Measurements from ENCODE around the gene TMEM161A. TPM values are rescaled to one million over a fixed set of nuclear protein-coding genes. Genes with fewer than 3 reads are reported as not detected.
"Not testable (repeated sequence)": the region's sequence is repeated elsewhere in the genome, so short reads cannot be mapped to it uniquely, and the experiment has no call there.

Gene TMEM161A
- total RNA-seq, 1 experiment from 2014 or later: 46.0 TPM

- TF ChIP-seq ZNF671 (CRISPR knock-in tag; IDR thresholded peaks at IDR 0.05) (no peak), NR1H2 (CRISPR knock-in tag; IDR thresholded peaks at IDR 0.05) (no peak)
- ChIA-PET CTCF (interaction anchor here (0.6 kb wide), 1 partner anchor 8 kb away, joined by 3 read pairs; no protein-coding TSS in a partner anchor), POLR2A (no interaction called here)
- DNase-seq (ENCODE audit: low spot score) (no peak), ATAC-seq (no peak)
- H3K27me3 Mint-ChIP-seq (ENCODE audit: low read depth): peaks cover 47% of the 10 kb centered on the region
- peaks cover 4% of the 10 kb centered on the region; the same call in 1 of the 2 replicates for H3K9me3 Mint-ChIP-seq
- peak overlapping the region; percentile 96 for H3K4me3 Mint-ChIP-seq
- H3K27ac Mint-ChIP-seq: no peak overlapping the region; the same call in 1 of the 2 replicates
- peaks cover 18% of the 10 kb centered on the region for H3K4me1 Mint-ChIP-seq
- peaks cover 10% of the 10 kb centered on the region for H3K36me3 Mint-ChIP-seq
Measured at GRCh38 chr19:19137556-19138108, 646 bp downstream of the TMEM161A start.

GRCh38 chr19:19135713-19136112 is 2.6 kb downstream of the TMEM161A start:
- Mint-ChIP-seq H3K9me3 (peaks cover 12% of the 10 kb centered on the region), H3K36me3 (peaks cover 22% of the 10 kb centered on the region), H3K4me1 (peaks cover 18% of the 10 kb centered on the region), H3K27me3 (ENCODE audit: low read depth) (peaks cover 29% of the 10 kb centered on the region)
- H3K4me3 Mint-ChIP-seq; POLR2A ChIA-PET; H3K27ac Mint-ChIP-seq; ATAC-seq; DNase-seq (ENCODE audit: low spot score): not testable (repeated sequence)
- CTCF ChIA-PET: interaction anchor here (0.9 to 2.1 kb wide), 10 partner anchors 10 to 207 kb away, joined by 3 to 10 read pairs (median 5); no protein-coding TSS in a partner anchor

GRCh38 chr19:19134687-19135158 is 3.6 kb downstream of the TMEM161A start:
- ATAC-seq (peak; percentile 68), DNase-seq (ENCODE audit: low spot score) (peak; percentile 82)
- POLR2A ChIA-PET: no interaction called here
- TF ChIP-seq MAX (CRISPR knock-in tag; IDR thresholded peaks at IDR 0.05): peak; percentile 51; the same call in 1 of the 2 replicates
- 0 out of 2 replicates have a peak, but pooled peaks have one; percentile 15 for TF ChIP-seq NFYB (CRISPR knock-in tag; conservative IDR thresholded peaks at IDR 0.05; ENCODE audit: low read depth)
- TF ChIP-seq E2F5 (CRISPR knock-in tag; IDR thresholded peaks at IDR 0.05): peak; percentile 55; the same call in 1 of the 2 replicates
- peak; percentile 53; the same call in 1 of the 2 replicates for TF ChIP-seq FOXK1 (CRISPR knock-in tag; IDR thresholded peaks at IDR 0.05)
- peak; percentile 87 for TF ChIP-seq SP1 (CRISPR knock-in tag; conservative IDR thresholded peaks at IDR 0.05)
- TF ChIP-seq TEAD4 (CRISPR knock-in tag; IDR thresholded peaks at IDR 0.05): no peak
- H3K27ac Mint-ChIP-seq: no peak overlapping the region
- H3K4me3 Mint-ChIP-seq: peak overlapping the region; percentile 60
- H3K27me3 Mint-ChIP-seq (ENCODE audit: low read depth): peaks cover 20% of the 10 kb centered on the region
- peaks cover 12% of the 10 kb centered on the region for H3K9me3 Mint-ChIP-seq
- CTCF ChIA-PET: interaction anchor here (1.0 to 2.1 kb wide), 11 partner anchors 11 to 208 kb away, joined by 3 to 10 read pairs (median 5); no protein-coding TSS in a partner anchor
- H3K4me1 Mint-ChIP-seq: peaks cover 18% of the 10 kb centered on the region
- H3K36me3 Mint-ChIP-seq: peaks cover 27% of the 10 kb centered on the region

GRCh38 chr19:19133985-19134384 is 4.3 kb downstream of the TMEM161A start:
- POLR2A ChIA-PET: no interaction called here
- peaks cover 12% of the 10 kb centered on the region for H3K9me3 Mint-ChIP-seq
- H3K36me3 Mint-ChIP-seq: peaks cover 27% of the 10 kb centered on the region
- CTCF ChIA-PET: interaction anchor here (1.3 to 1.8 kb wide), 4 partner anchors 14 to 71 kb away, joined by 3 to 8 read pairs (median 4); no protein-coding TSS in a partner anchor
- ATAC-seq (no peak), DNase-seq (ENCODE audit: low spot score) (no peak)
- H3K27ac Mint-ChIP-seq: no peak overlapping the region
- peaks cover 19% of the 10 kb centered on the region for H3K27me3 Mint-ChIP-seq (ENCODE audit: low read depth)
- peaks cover 18% of the 10 kb centered on the region for H3K4me1 Mint-ChIP-seq
- TF ChIP-seq STAT6 (CRISPR knock-in tag; conservative IDR thresholded peaks at IDR 0.05; ENCODE audit: low read depth) (no peak), NFYB (CRISPR knock-in tag; conservative IDR thresholded peaks at IDR 0.05; ENCODE audit: low read depth) (no peak), GRHL2 (CRISPR knock-in tag; IDR thresholded peaks at IDR 0.05; ENCODE audit: insufficient replicate concordance, severe bottlenecking) (no peak), CTCF (IDR thresholded peaks at IDR 0.05) (no peak), SP1 (CRISPR knock-in tag; conservative IDR thresholded peaks at IDR 0.05) (no peak), ZBTB43 (CRISPR knock-in tag; IDR thresholded peaks at IDR 0.05) (no peak), TEAD4 (CRISPR knock-in tag; IDR thresholded peaks at IDR 0.05) (no peak)
- no peak overlapping the region for H3K4me3 Mint-ChIP-seq
